K562 (cell line): ENCODE measurements around the gene DPP9. TPM values are rescaled to one million over a fixed set of nuclear protein-coding genes. Genes with fewer than 3 reads are reported as not detected.

Experiments used
- ATAC-seq: fragments of 200-7000 bp; cut with Tn5 transposase; 3 replicates; pipeline ENCODE4 v1.9.1; 2020; ENCODE audit warnings: moderate library complexity
- BruUV-seq: library from RNA; stranded (reverse); fragments of 400-500 nt; replicated peaks from 2 replicates; lab custom pipeline; 2021; lab: Mats Ljungman, UMichigan
- CTCF ChIA-PET: fragments of 300-600 bp; formaldehyde crosslinking; extraction: SDS; loops from one replicate; lab custom pipeline; 2021; ENCODE audit warnings: low intra/inter-chr PET ratio; lab: Yijun Ruan, JAX
- POLR2A ChIA-PET: fragments of 300-600, 350-650 bp; sonication (Branson Sonifier 250); formaldehyde crosslinking; extraction: SDS; loops from one replicate; lab custom pipeline; 2021; ENCODE audit warnings: antibody characterized with exemption, inconsistent platforms; lab: Yijun Ruan, JAX
- DNase-seq, 4 experiments: peaks; one replicate each; pipeline versions ENCODE4 v3.0.0 to v3.0.0-alpha.2; 2011 to 2018; ENCODE audit warnings: low spot score in 3 of 4, mixed read lengths in 3 of 4; ENCODE audit errors: extremely low read depth in 1 of 4
- FAIRE-seq: peaks from 2 replicates; lab custom pipeline; 2011; peaks lifted over from hg19 to GRCh38; lab: Jason Lieb, UNC
- H2AFZ ChIP-seq: 2 replicates; pipeline ENCODE4 v1.6.0; 2011; ENCODE audit warnings: low read depth, low read length, control low read depth, inconsistent platforms
- H3K27ac ChIP-seq: fragments of 200-600 bp; 3 replicates; pipeline ENCODE4 v1.8.0; 2011; ENCODE audit warnings: low read depth, mild to moderate bottlenecking, control low read depth, inconsistent platforms, low read length, moderate library complexity, mixed read lengths; ENCODE audit errors: extremely low read depth
- H3K27me3 ChIP-seq, 2 experiments: fragments of 300-600 bp in 1 of 2; 2 replicates in 1 of 2; 3 replicates in 1 of 2; pipeline versions ENCODE4 v1.6.0 to v1.8.0; 2011; ENCODE audit warnings: inconsistent platforms in 2 of 2, low read length in 2 of 2, mild to moderate bottlenecking in 1 of 2, mixed read lengths in 1 of 2, moderate library complexity in 1 of 2; ENCODE audit not compliant: control insufficient read depth in 2 of 2, insufficient read depth in 2 of 2
- H3K36me3 ChIP-seq: fragments of 300-600 bp; 3 replicates; pipeline ENCODE4 v1.8.0; 2011; ENCODE audit warnings: mild to moderate bottlenecking, low read length, inconsistent platforms; ENCODE audit not compliant: control insufficient read depth, insufficient read depth
- H3K4me1 ChIP-seq, 2 experiments: fragments of 200-600 bp in 1 of 2; replicated peaks in 1 of 2; 2 replicates in 1 of 2; 3 replicates in 1 of 2; pipeline versions ENCODE4 v1.5.1 to v1.8.0; 2011; ENCODE audit warnings: inconsistent platforms in 2 of 2, low read length in 2 of 2, mild to moderate bottlenecking in 1 of 2, mixed read lengths in 1 of 2, moderate library complexity in 1 of 2; ENCODE audit not compliant: control insufficient read depth in 2 of 2, insufficient read depth in 2 of 2
- H3K4me2 ChIP-seq: 2 replicates; pipeline ENCODE4 v1.6.1; 2011; ENCODE audit warnings: low read length, control low read depth, inconsistent platforms, mixed read lengths; ENCODE audit not compliant: insufficient read depth
- H3K4me3 ChIP-seq: fragments of 200-600 bp; sonication (generic), shearing (Covaris generic); 2 replicates; pipeline ENCODE4 v1.5.1; 2016; ENCODE audit warnings: control low read depth, inconsistent platforms
- H3K79me2 ChIP-seq: fragments of 200-600 bp; 3 replicates; pipeline ENCODE4 v1.8.0; 2011; ENCODE audit warnings: low read length, inconsistent platforms; ENCODE audit not compliant: control insufficient read depth, insufficient read depth
- H3K9ac ChIP-seq, 2 experiments: 2 replicates each; pipeline versions ENCODE4 v1.6.0 to v1.6.1; 2011; ENCODE audit warnings: low read depth in 2 of 2, low read length in 2 of 2, control low read depth in 1 of 2, inconsistent platforms in 1 of 2, mild to moderate bottlenecking in 1 of 2, mixed read lengths in 1 of 2; ENCODE audit not compliant: insufficient read depth in 1 of 2
- H3K9me1 ChIP-seq: one replicate; pipeline ENCODE4 v1.6.0; 2011; ENCODE audit warnings: inconsistent platforms, mild to moderate bottlenecking, low read length, moderate library complexity; ENCODE audit not compliant: control insufficient read depth, insufficient read depth
- H3K9me3 ChIP-seq: replicated peaks from 2 replicates; pipeline ENCODE4 v1.5.1; 2011; ENCODE audit warnings: low read depth, low read length, inconsistent platforms; ENCODE audit not compliant: control insufficient read depth, insufficient read depth
- H4K20me1 ChIP-seq: replicated peaks from 2 replicates; pipeline ENCODE4 v1.6.1; 2011; ENCODE audit warnings: low read length, inconsistent platforms, mixed read lengths; ENCODE audit not compliant: control insufficient read depth, insufficient read depth
- ZNF766 ChIP-seq: fragments of 200-800 bp; sonication (Bioruptor generic); conservative IDR thresholded peaks from 2 replicates; pipeline ENCODE4 v1.6.1; 2016; ENCODE audit warnings: missing genetic modification characterization, missing compliant biosample characterization
- WGBS: fragments of 100-300 bp; shearing (Covaris generic); methylation state at CpG from one replicate; pipeline ENCODE4 v1.1.6; 2016; ENCODE audit warnings: low coverage, mixed read lengths; ENCODE audit not compliant: insufficient coverage; ENCODE audit errors: missing lambda C conversion rate; 5-methylcytosine and 5-hydroxymethylcytosine counted together
- in situ Hi-C: fragments of 300-500 bp; cut with MboI; formaldehyde crosslinking; loops from 4 replicates; pipeline ENCODE4 v1.15.0; 2018; ENCODE audit warnings: inconsistent platforms, mixed read lengths
- intact Hi-C: fragments of 100-400 bp; cut with micrococcal nuclease; formaldehyde crosslinking; loops from 2 replicates; pipeline ENCODE4 v1.14.2; 2022
- polyA plus RNA-seq, 8 experiments: library from polyadenylated mRNA; depleted of rRNA in 4 of 8; stranded (reverse) in 5 of 8; unstranded in 3 of 8; fragments of >200 nt; fragmentation: Nextera tagmentation in 2 of 8; fragmentation: Illumina TruSeq in 1 of 8; extraction: Ambion mirVana in 2 of 8; extraction: Trizol in 1 of 8; gene quantifications; 2 replicates each; pipeline versions ENCODE4 v1.2.1 to v1.2.3, GENCODE V29; 2011 to 2014; ENCODE audit warnings: inconsistent platforms in 1 of 8, missing spikeins in 1 of 8
- total RNA-seq, 7 experiments: library from RNA; depleted of rRNA in 6 of 7; stranded (reverse); fragments of >200 nt in 6 of 7; fragmentation: Illumina TruSeq in 2 of 7; extraction: Trizol in 2 of 7; gene quantifications; 2 replicates each; pipeline versions ENCODE4 v1.2.1 to v1.2.3, GENCODE V29; 2011 to 2021; ENCODE audit warnings: low replicate concordance in 1 of 7
- TF ChIP-seq, protein P1 (sequence below): sonication (generic); formaldehyde crosslinking; IDR thresholded peaks from 2 replicates; pipeline ENCODE4 v1.8.1; 2023; ENCODE audit warnings: mild to moderate bottlenecking, missing genetic modification reagents

Gene DPP9
- total and polyA plus RNA-seq, 9 of the 15 experiments (the other 6 are each of a cell fraction or from before 2014, with no cell fraction given), result 0.90 to 66.7 (median 24.5) TPM

DNA sequence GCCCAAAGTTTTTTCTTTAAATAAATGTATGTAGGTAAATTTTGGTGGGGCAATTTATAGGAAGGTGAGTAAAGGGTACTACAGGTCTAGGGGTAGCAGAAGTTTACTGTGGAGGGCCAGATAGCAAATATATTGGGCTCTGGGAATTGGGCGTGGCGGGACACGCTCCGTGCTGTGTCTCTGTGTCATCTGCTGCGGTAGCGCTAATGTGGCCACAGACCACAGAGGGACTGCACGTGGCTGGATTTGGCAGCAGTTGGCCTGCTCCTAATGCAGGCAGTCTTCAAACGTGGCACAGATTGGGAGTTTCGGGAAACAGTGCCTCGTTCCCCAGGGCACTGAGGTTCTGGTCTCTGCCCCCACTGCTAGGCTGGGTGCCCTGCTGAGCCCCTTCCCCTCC lies 36.9 kb downstream of the DPP9 start:
- ChIA-PET CTCF (no interaction called here), POLR2A (no interaction called here)
- DNase-seq (no peak), ATAC-seq (no peak), FAIRE-seq (no peak)
- H3K27me3 ChIP-seq, result no peaks in the 10 kb centered on the region
- H3K4me2 ChIP-seq, result no peak overlapping the region
- 91% methylated on average over 10 of the region's 10 CpGs for WGBS
- no peak overlapping the region for H3K4me3 ChIP-seq
- H3K36me3 ChIP-seq, result peaks cover 78% of the 10 kb centered on the region; the same call in 2 of the 3 replicates
- no peak overlapping the region for H3K27ac ChIP-seq
- peaks cover 0 to 28% of the 10 kb centered on the region in 2 experiments; a peak in 2 of 5 replicates for H3K4me1 ChIP-seq
- in situ Hi-C loops, result no loop called here
- no peak for TF ChIP-seq ZNF766 (CRISPR knock-in tag)
- TF ChIP-seq, protein P1, sequence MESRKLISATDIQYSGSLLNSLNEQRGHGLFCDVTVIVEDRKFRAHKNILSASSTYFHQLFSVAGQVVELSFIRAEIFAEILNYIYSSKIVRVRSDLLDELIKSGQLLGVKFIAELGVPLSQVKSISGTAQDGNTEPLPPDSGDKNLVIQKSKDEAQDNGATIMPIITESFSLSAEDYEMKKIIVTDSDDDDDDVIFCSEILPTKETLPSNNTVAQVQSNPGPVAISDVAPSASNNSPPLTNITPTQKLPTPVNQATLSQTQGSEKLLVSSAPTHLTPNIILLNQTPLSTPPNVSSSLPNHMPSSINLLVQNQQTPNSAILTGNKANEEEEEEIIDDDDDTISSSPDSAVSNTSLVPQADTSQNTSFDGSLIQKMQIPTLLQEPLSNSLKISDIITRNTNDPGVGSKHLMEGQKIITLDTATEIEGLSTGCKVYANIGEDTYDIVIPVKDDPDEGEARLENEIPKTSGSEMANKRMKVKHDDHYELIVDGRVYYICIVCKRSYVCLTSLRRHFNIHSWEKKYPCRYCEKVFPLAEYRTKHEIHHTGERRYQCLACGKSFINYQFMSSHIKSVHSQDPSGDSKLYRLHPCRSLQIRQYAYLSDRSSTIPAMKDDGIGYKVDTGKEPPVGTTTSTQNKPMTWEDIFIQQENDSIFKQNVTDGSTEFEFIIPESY (CRISPR knock-in tag), result peak; percentile 88
- TF ChIP-seq, all 486 proteins: peak for 1
- no peaks in the 10 kb centered on the region for H4K20me1 ChIP-seq
- peaks cover 2% of the 10 kb centered on the region for H3K9me1 ChIP-seq
- no peaks in the 10 kb centered on the region for H3K79me2 ChIP-seq
- H3K9ac ChIP-seq, result peak overlapping the region in 1 of 2 experiments; percentile 64; a peak in 2 of 4 replicates
- H2AFZ ChIP-seq, result no peak overlapping the region
- intact Hi-C loops, result no loop called here
- H3K9me3 ChIP-seq, result no peaks in the 10 kb centered on the region
- no TSS peak for BruUV-seq
